K562 (cell line): ENCODE results near the gene USP35. TPM values are rescaled to one million over a fixed set of nuclear protein-coding genes. Genes with fewer than 3 reads are reported as not detected.

ENCODE experiments used
- ATAC-seq: fragments of 200-7000 bp; cut with Tn5 transposase; 3 replicates; pipeline ENCODE4 v1.9.1; 2020; ENCODE audit warnings: moderate library complexity
- BruUV-seq: library from RNA; stranded (reverse); fragments of 400-500 nt; replicated peaks from 2 replicates; lab custom pipeline; 2021; lab: Mats Ljungman, UMichigan
- CTCF ChIA-PET: fragments of 300-600 bp; formaldehyde crosslinking; extraction: SDS; loops from one replicate; lab custom pipeline; 2021; ENCODE audit warnings: low intra/inter-chr PET ratio; lab: Yijun Ruan, JAX
- POLR2A ChIA-PET: fragments of 300-600, 350-650 bp; sonication (Branson Sonifier 250); formaldehyde crosslinking; extraction: SDS; loops from one replicate; lab custom pipeline; 2021; ENCODE audit warnings: antibody characterized with exemption, inconsistent platforms; lab: Yijun Ruan, JAX
- DNase-seq, 4 experiments: peaks; one replicate each; pipeline versions ENCODE4 v3.0.0 to v3.0.0-alpha.2; 2011 to 2018; ENCODE audit warnings: low spot score in 3 of 4, mixed read lengths in 3 of 4; ENCODE audit errors: extremely low read depth in 1 of 4
- FAIRE-seq: peaks from 2 replicates; lab custom pipeline; 2011; peaks lifted over from hg19 to GRCh38; lab: Jason Lieb, UNC
- H2AFZ ChIP-seq: 2 replicates; pipeline ENCODE4 v1.6.0; 2011; ENCODE audit warnings: low read depth, low read length, control low read depth, inconsistent platforms
- H3K27ac ChIP-seq: fragments of 200-600 bp; 3 replicates; pipeline ENCODE4 v1.8.0; 2011; ENCODE audit warnings: low read depth, mild to moderate bottlenecking, control low read depth, inconsistent platforms, low read length, moderate library complexity, mixed read lengths; ENCODE audit errors: extremely low read depth
- H3K27me3 ChIP-seq, 2 experiments: fragments of 300-600 bp in 1 of 2; 2 replicates in 1 of 2; 3 replicates in 1 of 2; pipeline versions ENCODE4 v1.6.0 to v1.8.0; 2011; ENCODE audit warnings: inconsistent platforms in 2 of 2, low read length in 2 of 2, mild to moderate bottlenecking in 1 of 2, mixed read lengths in 1 of 2, moderate library complexity in 1 of 2; ENCODE audit not compliant: control insufficient read depth in 2 of 2, insufficient read depth in 2 of 2
- H3K36me3 ChIP-seq: fragments of 300-600 bp; 3 replicates; pipeline ENCODE4 v1.8.0; 2011; ENCODE audit warnings: mild to moderate bottlenecking, low read length, inconsistent platforms; ENCODE audit not compliant: control insufficient read depth, insufficient read depth
- H3K4me1 ChIP-seq, 2 experiments: fragments of 200-600 bp in 1 of 2; replicated peaks in 1 of 2; 2 replicates in 1 of 2; 3 replicates in 1 of 2; pipeline versions ENCODE4 v1.5.1 to v1.8.0; 2011; ENCODE audit warnings: inconsistent platforms in 2 of 2, low read length in 2 of 2, mild to moderate bottlenecking in 1 of 2, mixed read lengths in 1 of 2, moderate library complexity in 1 of 2; ENCODE audit not compliant: control insufficient read depth in 2 of 2, insufficient read depth in 2 of 2
- H3K4me2 ChIP-seq: 2 replicates; pipeline ENCODE4 v1.6.1; 2011; ENCODE audit warnings: low read length, control low read depth, inconsistent platforms, mixed read lengths; ENCODE audit not compliant: insufficient read depth
- H3K4me3 ChIP-seq: fragments of 200-600 bp; sonication (generic), shearing (Covaris generic); 2 replicates; pipeline ENCODE4 v1.5.1; 2016; ENCODE audit warnings: control low read depth, inconsistent platforms
- H3K79me2 ChIP-seq: fragments of 200-600 bp; 3 replicates; pipeline ENCODE4 v1.8.0; 2011; ENCODE audit warnings: low read length, inconsistent platforms; ENCODE audit not compliant: control insufficient read depth, insufficient read depth
- H3K9ac ChIP-seq, 2 experiments: 2 replicates each; pipeline versions ENCODE4 v1.6.0 to v1.6.1; 2011; ENCODE audit warnings: low read depth in 2 of 2, low read length in 2 of 2, control low read depth in 1 of 2, inconsistent platforms in 1 of 2, mild to moderate bottlenecking in 1 of 2, mixed read lengths in 1 of 2; ENCODE audit not compliant: insufficient read depth in 1 of 2
- H3K9me1 ChIP-seq: one replicate; pipeline ENCODE4 v1.6.0; 2011; ENCODE audit warnings: inconsistent platforms, mild to moderate bottlenecking, low read length, moderate library complexity; ENCODE audit not compliant: control insufficient read depth, insufficient read depth
- H3K9me3 ChIP-seq: replicated peaks from 2 replicates; pipeline ENCODE4 v1.5.1; 2011; ENCODE audit warnings: low read depth, low read length, inconsistent platforms; ENCODE audit not compliant: control insufficient read depth, insufficient read depth
- H4K20me1 ChIP-seq: replicated peaks from 2 replicates; pipeline ENCODE4 v1.6.1; 2011; ENCODE audit warnings: low read length, inconsistent platforms, mixed read lengths; ENCODE audit not compliant: control insufficient read depth, insufficient read depth
- ARID1B ChIP-seq: fragments of 450-650 bp; IDR thresholded peaks from 2 replicates; pipeline ENCODE4 v1.6.1; 2016; ENCODE audit warnings: antibody characterized with exemption, mild to moderate bottlenecking, inconsistent platforms
- CEBPG ChIP-seq, 3 experiments: fragments of 200-800 bp in 1 of 3; sonication (Bioruptor generic) in 1 of 3; sonication (generic) in 1 of 3; formaldehyde crosslinking in 1 of 3; IDR thresholded peaks in 2 of 3; conservative IDR thresholded peaks in 1 of 3; 2 replicates each; pipeline versions ENCODE4 v1.6.1 to v1.8.0; 2016 to 2022; ENCODE audit warnings: missing compliant biosample characterization in 2 of 3, missing genetic modification characterization in 2 of 3, mild to moderate bottlenecking in 1 of 3, missing genetic modification reagents in 1 of 3
- LARP7 ChIP-seq: fragments of 450-650 bp; IDR thresholded peaks from 2 replicates; pipeline ENCODE4 v1.6.1; 2016
- PML ChIP-seq: IDR thresholded peaks from 2 replicates; pipeline ENCODE4 v1.6.1; 2012; ENCODE audit warnings: low read length, inconsistent platforms
- SMAD2 ChIP-seq: fragments of 150-350 bp; IDR thresholded peaks from 2 replicates; pipeline ENCODE4 v1.6.1; 2014; ENCODE audit warnings: low read depth, mild to moderate bottlenecking, low read length
- SUPT5H ChIP-seq: fragments of 450-650 bp; IDR thresholded peaks from 2 replicates; pipeline ENCODE4 v1.6.1; 2016
- TCFL5 ChIP-seq: fragments of 250-450 bp; sonication (Bioruptor Pico); conservative IDR thresholded peaks from 2 replicates; pipeline ENCODE4 v1.6.1; 2021; ENCODE audit warnings: mild to moderate bottlenecking, moderate library complexity, matching md5 sums
- ZNF3 ChIP-seq: fragments of 250-450 bp; sonication (Bioruptor Pico); IDR thresholded peaks from 2 replicates; pipeline ENCODE4 v1.5.0; 2021; ENCODE audit warnings: mild to moderate bottlenecking, moderate library complexity
- WGBS: fragments of 100-300 bp; shearing (Covaris generic); methylation state at CpG from one replicate; pipeline ENCODE4 v1.1.6; 2016; ENCODE audit warnings: low coverage, mixed read lengths; ENCODE audit not compliant: insufficient coverage; ENCODE audit errors: missing lambda C conversion rate; 5-methylcytosine and 5-hydroxymethylcytosine counted together
- in situ Hi-C: fragments of 300-500 bp; cut with MboI; formaldehyde crosslinking; loops from 4 replicates; pipeline ENCODE4 v1.15.0; 2018; ENCODE audit warnings: inconsistent platforms, mixed read lengths
- intact Hi-C: fragments of 100-400 bp; cut with micrococcal nuclease; formaldehyde crosslinking; loops from 2 replicates; pipeline ENCODE4 v1.14.2; 2022
- polyA plus RNA-seq, 8 experiments: library from polyadenylated mRNA; depleted of rRNA in 4 of 8; stranded (reverse) in 5 of 8; unstranded in 3 of 8; fragments of >200 nt; fragmentation: Nextera tagmentation in 2 of 8; fragmentation: Illumina TruSeq in 1 of 8; extraction: Ambion mirVana in 2 of 8; extraction: Trizol in 1 of 8; gene quantifications; 2 replicates each; pipeline versions ENCODE4 v1.2.1 to v1.2.3, GENCODE V29; 2011 to 2014; ENCODE audit warnings: inconsistent platforms in 1 of 8, missing spikeins in 1 of 8
- total RNA-seq, 7 experiments: library from RNA; depleted of rRNA in 6 of 7; stranded (reverse); fragments of >200 nt in 6 of 7; fragmentation: Illumina TruSeq in 2 of 7; extraction: Trizol in 2 of 7; gene quantifications; 2 replicates each; pipeline versions ENCODE4 v1.2.1 to v1.2.3, GENCODE V29; 2011 to 2021; ENCODE audit warnings: low replicate concordance in 1 of 7
- TF ChIP-seq, protein P1 (sequence below): fragments of 450-650 bp; IDR thresholded peaks from 2 replicates; pipeline ENCODE4 v1.6.1; 2017; ENCODE audit warnings: antibody characterized with exemption, mild to moderate bottlenecking
- TF ChIP-seq, protein P2 (sequence below): sonication (generic); formaldehyde crosslinking; IDR thresholded peaks from 2 replicates; pipeline ENCODE4 v1.8.1; 2022; ENCODE audit warnings: missing genetic modification reagents

USP35 gene
- total and polyA plus RNA-seq, 9 of the 15 experiments (the other 6 are each of a cell fraction or from before 2014, with no cell fraction given): 0.01 to 4.8 (median 3.6) TPM

DNA sequence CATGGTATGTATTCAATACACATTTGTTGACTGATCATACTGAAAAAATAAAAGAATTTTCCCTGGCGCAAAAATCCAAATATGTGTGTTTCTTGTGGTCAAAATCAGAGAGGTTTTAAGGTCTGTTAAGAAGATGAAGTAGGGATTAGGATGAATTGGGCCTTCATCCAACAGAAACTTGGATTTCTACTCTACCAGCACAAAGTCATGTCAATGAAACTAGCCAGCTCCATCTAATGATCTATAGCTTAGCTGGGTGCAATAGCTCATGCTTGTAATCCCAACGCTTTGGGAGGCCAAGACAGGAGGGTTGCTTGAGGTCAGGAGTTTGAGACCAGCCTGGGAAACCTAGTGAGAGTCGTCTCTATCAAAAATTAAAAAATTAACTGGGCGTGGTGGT, 65.5 kb downstream of the USP35 start:
- Histone ChIP-seq H3K4me3 (no peak overlapping the region), H2AFZ (no peak overlapping the region), H3K9me1 (no peaks in the 10 kb centered on the region), H4K20me1 (no peaks in the 10 kb centered on the region), H3K9ac (no peak overlapping the region), H3K9me3 (no peaks in the 10 kb centered on the region), H3K27me3 (no peaks in the 10 kb centered on the region), H3K4me1 (peaks cover 9 to 27% of the 10 kb centered on the region in 2 experiments), H3K4me2 (no peak overlapping the region), H3K27ac (no peak overlapping the region), H3K36me3 (peaks cover 14% of the 10 kb centered on the region; the same call in 1 of the 3 replicates), H3K79me2 (peaks cover 18% of the 10 kb centered on the region; the same call in 2 of the 3 replicates)
- in situ Hi-C loops (no loop called here), intact Hi-C loops (no loop called here)
- TF ChIP-seq PML (no peak), TCFL5 (CRISPR knock-in tag) (no peak), ZNF3 (CRISPR knock-in tag) (no peak), SMAD2 (no peak), LARP7 (no peak), SUPT5H (no peak), ARID1B (no peak), CEBPG (CRISPR knock-in tag; IDR thresholded peaks at IDR 0.05) (no peak), CEBPG (tag; conservative IDR thresholded peaks at IDR 0.05 in 1 of 2, IDR thresholded peaks at IDR 0.05 in 1 of 2) (no peak)
- TF ChIP-seq, protein P1, sequence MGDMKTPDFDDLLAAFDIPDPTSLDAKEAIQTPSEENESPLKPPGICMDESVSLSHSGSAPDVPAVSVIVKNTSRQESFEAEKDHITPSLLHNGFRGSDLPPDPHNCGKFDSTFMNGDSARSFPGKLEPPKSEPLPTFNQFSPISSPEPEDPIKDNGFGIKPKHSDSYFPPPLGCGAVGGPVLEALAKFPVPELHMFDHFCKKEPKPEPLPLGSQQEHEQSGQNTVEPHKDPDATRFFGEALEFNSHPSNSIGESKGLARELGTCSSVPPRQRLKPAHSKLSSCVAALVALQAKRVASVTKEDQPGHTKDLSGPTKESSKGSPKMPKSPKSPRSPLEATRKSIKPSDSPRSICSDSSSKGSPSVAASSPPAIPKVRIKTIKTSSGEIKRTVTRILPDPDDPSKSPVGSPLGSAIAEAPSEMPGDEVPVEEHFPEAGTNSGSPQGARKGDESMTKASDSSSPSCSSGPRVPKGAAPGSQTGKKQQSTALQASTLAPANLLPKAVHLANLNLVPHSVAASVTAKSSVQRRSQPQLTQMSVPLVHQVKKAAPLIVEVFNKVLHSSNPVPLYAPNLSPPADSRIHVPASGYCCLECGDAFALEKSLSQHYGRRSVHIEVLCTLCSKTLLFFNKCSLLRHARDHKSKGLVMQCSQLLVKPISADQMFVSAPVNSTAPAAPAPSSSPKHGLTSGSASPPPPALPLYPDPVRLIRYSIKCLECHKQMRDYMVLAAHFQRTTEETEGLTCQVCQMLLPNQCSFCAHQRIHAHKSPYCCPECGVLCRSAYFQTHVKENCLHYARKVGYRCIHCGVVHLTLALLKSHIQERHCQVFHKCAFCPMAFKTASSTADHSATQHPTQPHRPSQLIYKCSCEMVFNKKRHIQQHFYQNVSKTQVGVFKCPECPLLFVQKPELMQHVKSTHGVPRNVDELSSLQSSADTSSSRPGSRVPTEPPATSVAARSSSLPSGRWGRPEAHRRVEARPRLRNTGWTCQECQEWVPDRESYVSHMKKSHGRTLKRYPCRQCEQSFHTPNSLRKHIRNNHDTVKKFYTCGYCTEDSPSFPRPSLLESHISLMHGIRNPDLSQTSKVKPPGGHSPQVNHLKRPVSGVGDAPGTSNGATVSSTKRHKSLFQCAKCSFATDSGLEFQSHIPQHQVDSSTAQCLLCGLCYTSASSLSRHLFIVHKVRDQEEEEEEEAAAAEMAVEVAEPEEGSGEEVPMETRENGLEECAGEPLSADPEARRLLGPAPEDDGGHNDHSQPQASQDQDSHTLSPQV: no peak
- TF ChIP-seq, protein P2, sequence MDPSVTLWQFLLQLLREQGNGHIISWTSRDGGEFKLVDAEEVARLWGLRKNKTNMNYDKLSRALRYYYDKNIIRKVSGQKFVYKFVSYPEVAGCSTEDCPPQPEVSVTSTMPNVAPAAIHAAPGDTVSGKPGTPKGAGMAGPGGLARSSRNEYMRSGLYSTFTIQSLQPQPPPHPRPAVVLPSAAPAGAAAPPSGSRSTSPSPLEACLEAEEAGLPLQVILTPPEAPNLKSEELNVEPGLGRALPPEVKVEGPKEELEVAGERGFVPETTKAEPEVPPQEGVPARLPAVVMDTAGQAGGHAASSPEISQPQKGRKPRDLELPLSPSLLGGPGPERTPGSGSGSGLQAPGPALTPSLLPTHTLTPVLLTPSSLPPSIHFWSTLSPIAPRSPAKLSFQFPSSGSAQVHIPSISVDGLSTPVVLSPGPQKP (CRISPR knock-in tag): no peak
- CTCF ChIA-PET: no interaction called here
- DNase-seq (no peak), ATAC-seq (no peak), FAIRE-seq (no peak)
- POLR2A ChIA-PET: interaction anchor here (1.2 kb wide), 1 partner anchor 163 kb away, joined by 5 read pairs; the partner anchor contains the start of gene GAB2
- WGBS: 82% methylated on average over 4 of the region's 4 CpGs
- BruUV-seq: no TSS peak
